Smooth muscle cell (in vitro differentiated cells): ENCODE results near the gene BOLA3. TPM values are rescaled to one million over a fixed set of nuclear protein-coding genes. Genes with fewer than 3 reads are reported as not detected.
"Not testable (repeated sequence)": the region's sequence is repeated elsewhere in the genome, so short reads cannot be mapped to it uniquely, and the experiment has no call there.

Experiments
- DNase-seq: peaks from one replicate; lab custom pipeline; 2025; ENCODE audit not compliant: unreplicated experiment; lab: John Stamatoyannopoulos, UW
- H2AFZ ChIP-seq: fragments of 200-600 bp; sonication (generic); 2 replicates; pipeline ENCODE4 v1.6.0; 2016; ENCODE audit warnings: antibody characterized with exemption, low read depth, mild to moderate bottlenecking
- H3F3A ChIP-seq: fragments of 200-600 bp; sonication (generic); 2 replicates; pipeline ENCODE4 v1.6.0; 2017; ENCODE audit warnings: antibody characterized with exemption, low read depth
- H3K27ac ChIP-seq: fragments of 200-600 bp; sonication (generic); 2 replicates; pipeline ENCODE4 v1.5.1; 2016; ENCODE audit warnings: low read depth, mild to moderate bottlenecking
- H3K27me3 ChIP-seq: fragments of 200-600 bp; sonication (generic); 2 replicates; pipeline ENCODE4 v1.6.1; 2016; ENCODE audit warnings: low read depth, mild to moderate bottlenecking
- H3K36me3 ChIP-seq: fragments of 200-600 bp; sonication (generic); 2 replicates; pipeline ENCODE4 v1.5.1; 2016; ENCODE audit warnings: low read depth
- H3K4me1 ChIP-seq: fragments of 200-600 bp; sonication (generic); 2 replicates; pipeline ENCODE4 v1.5.1; 2016; ENCODE audit warnings: low read depth
- H3K4me2 ChIP-seq: fragments of 200-600 bp; sonication (generic); 2 replicates; pipeline ENCODE4 v1.6.0; 2016; ENCODE audit warnings: mild to moderate bottlenecking
- H3K4me3 ChIP-seq: fragments of 200-600 bp; sonication (generic); 2 replicates; pipeline ENCODE4 v1.5.1; 2016; ENCODE audit warnings: mild to moderate bottlenecking
- H3K79me2 ChIP-seq: fragments of 200-600 bp; sonication (generic); 2 replicates; pipeline ENCODE4 v1.6.0; 2016; ENCODE audit warnings: low read depth, mild to moderate bottlenecking
- H3K9ac ChIP-seq: fragments of 200-600 bp; sonication (generic); 2 replicates; pipeline ENCODE4 v1.6.0; 2016; ENCODE audit warnings: low read depth
- H3K9me3 ChIP-seq: fragments of 200-600 bp; sonication (generic); replicated peaks from 2 replicates; pipeline ENCODE4 v1.5.1; 2016; ENCODE audit warnings: low read depth
- H4K20me1 ChIP-seq: fragments of 200-600 bp; sonication (generic); 2 replicates; pipeline ENCODE4 v1.6.0; 2016; ENCODE audit warnings: low read depth
- WGBS: methylation state at CpG from one replicate; pipeline ENCODE4 v1.1.7; 2016; ENCODE audit warnings: low lambda C conversion rate; 5-methylcytosine and 5-hydroxymethylcytosine counted together
- polyA plus RNA-seq: library from polyadenylated mRNA; unstranded; fragments of >200 nt; fragmentation: Nextera tagmentation; extraction: Ambion mirVana; gene quantifications from 2 replicates; pipeline ENCODE4 v1.2.1, GENCODE V29; 2016
- total RNA-seq: library from RNA; depleted of rRNA; stranded (reverse); fragments of >200 nt; gene quantifications from 2 replicates; pipeline ENCODE4 v1.2.3, GENCODE V29; 2014
- TF ChIP-seq, protein P1 (sequence below): fragments of 200-600 bp; sonication (generic); IDR thresholded peaks from 2 replicates; pipeline ENCODE4 v1.5.1; 2017; ENCODE audit warnings: borderline replicate concordance, mild to moderate bottlenecking, antibody characterized with exemption; ENCODE audit not compliant: insufficient read depth, poor library complexity, severe bottlenecking

Gene BOLA3
- total and polyA plus RNA-seq, 2 experiments from 2014 or later = 87.5 to 93.8 TPM

DNA sequence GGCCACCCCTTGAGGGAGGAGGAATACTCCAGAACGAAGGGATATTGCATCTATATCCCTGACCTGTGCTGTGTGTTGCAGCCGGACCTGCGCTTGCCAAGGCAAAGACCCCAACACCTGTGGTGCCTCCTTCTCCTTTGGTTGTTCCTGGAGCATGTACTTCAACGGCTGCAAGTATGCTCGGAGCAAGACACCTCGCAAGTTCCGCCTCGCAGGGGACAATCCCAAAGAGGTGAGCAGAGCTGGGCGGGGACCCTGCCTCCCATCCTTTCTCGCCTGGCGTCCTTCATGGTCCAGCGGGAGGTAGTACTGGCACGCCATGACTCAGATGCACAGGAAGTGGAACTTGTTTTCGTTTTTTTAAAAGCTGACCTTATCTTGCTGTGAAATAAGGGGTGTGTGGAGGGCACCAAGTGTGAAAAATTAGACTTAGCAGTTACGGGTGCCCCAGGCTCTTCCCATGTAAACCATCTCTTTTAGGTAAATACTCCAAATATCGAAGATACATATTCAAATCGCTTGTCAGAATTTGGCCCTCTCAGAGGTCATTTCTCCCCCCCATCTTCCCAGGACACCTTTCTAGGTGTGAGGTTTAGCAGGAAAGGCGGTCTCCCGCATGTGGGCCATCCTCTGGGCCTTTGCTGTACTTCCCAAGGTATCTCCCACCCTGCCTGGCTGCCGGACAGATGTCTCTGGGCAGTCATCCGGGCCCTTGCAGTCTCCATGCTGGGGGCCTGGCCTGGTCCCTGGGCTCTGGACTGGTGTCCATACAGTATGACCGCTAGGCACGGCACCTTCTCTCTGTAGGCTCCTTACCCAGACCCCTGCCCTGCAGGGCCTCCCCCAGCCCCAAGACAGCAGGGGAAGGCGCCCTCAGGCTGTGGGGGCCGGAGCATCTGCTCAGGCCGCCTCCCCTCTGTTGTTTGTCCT lies 57.6 kb downstream of the BOLA3 start:
- Histone ChIP-seq H3K4me2 (no peak overlapping the region), H3K36me3 (peaks cover 2% of the 10 kb centered on the region), H3F3A (no peaks in the 10 kb centered on the region), H3K4me3 (no peak overlapping the region), H3K4me1 (no peaks in the 10 kb centered on the region), H3K79me2 (no peaks in the 10 kb centered on the region), H3K27me3 (no peaks in the 10 kb centered on the region), H2AFZ (no peak overlapping the region), H4K20me1 (peaks cover 44% of the 10 kb centered on the region), H3K27ac (no peak overlapping the region), H3K9me3 (no peaks in the 10 kb centered on the region), H3K9ac (no peak overlapping the region)
- TF ChIP-seq, protein P1, sequence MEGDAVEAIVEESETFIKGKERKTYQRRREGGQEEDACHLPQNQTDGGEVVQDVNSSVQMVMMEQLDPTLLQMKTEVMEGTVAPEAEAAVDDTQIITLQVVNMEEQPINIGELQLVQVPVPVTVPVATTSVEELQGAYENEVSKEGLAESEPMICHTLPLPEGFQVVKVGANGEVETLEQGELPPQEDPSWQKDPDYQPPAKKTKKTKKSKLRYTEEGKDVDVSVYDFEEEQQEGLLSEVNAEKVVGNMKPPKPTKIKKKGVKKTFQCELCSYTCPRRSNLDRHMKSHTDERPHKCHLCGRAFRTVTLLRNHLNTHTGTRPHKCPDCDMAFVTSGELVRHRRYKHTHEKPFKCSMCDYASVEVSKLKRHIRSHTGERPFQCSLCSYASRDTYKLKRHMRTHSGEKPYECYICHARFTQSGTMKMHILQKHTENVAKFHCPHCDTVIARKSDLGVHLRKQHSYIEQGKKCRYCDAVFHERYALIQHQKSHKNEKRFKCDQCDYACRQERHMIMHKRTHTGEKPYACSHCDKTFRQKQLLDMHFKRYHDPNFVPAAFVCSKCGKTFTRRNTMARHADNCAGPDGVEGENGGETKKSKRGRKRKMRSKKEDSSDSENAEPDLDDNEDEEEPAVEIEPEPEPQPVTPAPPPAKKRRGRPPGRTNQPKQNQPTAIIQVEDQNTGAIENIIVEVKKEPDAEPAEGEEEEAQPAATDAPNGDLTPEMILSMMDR = no peak
- no peak for DNase-seq
- 94% methylated on average over 26 of the region's 26 CpGs for WGBS

DNA sequence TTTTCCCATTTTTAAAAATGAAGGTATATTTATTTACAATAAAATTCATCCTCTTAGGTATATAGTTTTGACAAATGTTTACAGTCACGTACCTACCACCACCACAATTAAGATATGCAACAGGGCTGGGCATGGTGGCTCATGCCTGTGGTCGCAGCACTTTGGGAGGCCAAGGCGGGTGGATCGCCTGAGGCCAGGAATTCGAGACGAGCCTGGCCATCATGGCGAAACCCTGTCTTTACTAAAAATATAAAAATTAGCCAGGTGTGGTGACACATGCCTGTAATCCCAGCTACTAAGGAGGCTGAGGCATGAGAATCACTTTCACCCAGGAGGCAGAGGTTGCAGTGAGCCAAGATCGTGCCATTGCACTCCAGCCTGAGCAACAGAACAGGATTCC lies 59.0 kb downstream of the BOLA3 start:
- not testable (repeated sequence) for H3K4me1 ChIP-seq, H3K9ac ChIP-seq, H3K4me2 ChIP-seq, H3F3A ChIP-seq, H3K4me3 ChIP-seq, H3K27ac ChIP-seq, DNase-seq, H2AFZ ChIP-seq, H3K79me2 ChIP-seq, H3K27me3 ChIP-seq, H3K36me3 ChIP-seq, H3K9me3 ChIP-seq
- peaks cover 50% of the 10 kb centered on the region for H4K20me1 ChIP-seq
- WGBS = 76% methylated on average over 8 of the region's 8 CpGs

DNA sequence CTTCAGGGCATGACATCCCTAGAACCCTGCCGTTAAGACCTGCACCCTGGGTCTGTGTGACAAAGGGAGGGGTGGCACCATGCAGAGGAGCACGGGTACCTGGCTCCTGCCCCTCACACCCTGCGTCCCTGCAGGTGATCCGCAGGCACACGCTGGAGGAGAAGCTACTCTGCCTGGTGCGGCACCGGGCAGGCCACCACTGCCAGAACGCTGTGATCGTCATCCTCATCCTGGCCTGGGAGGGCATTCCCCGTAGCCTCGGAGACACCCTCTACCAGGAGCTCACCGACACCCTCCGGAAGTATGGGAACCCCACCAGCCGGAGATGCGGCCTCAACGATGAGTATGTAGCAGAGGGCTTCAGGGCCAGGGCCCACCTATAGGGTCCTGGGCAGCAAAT lies 60.0 kb downstream of the BOLA3 start:
- no peak overlapping the region for H2AFZ ChIP-seq
- over 99% methylated on average over 16 of the region's 16 CpGs for WGBS
- H4K20me1 ChIP-seq = peaks cover 60% of the 10 kb centered on the region
- no peaks in the 10 kb centered on the region for H3K79me2 ChIP-seq
- H3K9me3 ChIP-seq = no peaks in the 10 kb centered on the region
- H3K36me3 ChIP-seq = peaks cover 2% of the 10 kb centered on the region
- TF ChIP-seq, protein P1 = no peak
- DNase-seq = no peak
- no peaks in the 10 kb centered on the region for H3K27me3 ChIP-seq
- no peaks in the 10 kb centered on the region for H3F3A ChIP-seq
- H3K27ac ChIP-seq = no peak overlapping the region
- H3K9ac ChIP-seq = no peak overlapping the region
- no peak overlapping the region for H3K4me2 ChIP-seq
- H3K4me3 ChIP-seq = no peak overlapping the region
- H3K4me1 ChIP-seq = no peaks in the 10 kb centered on the region

DNA sequence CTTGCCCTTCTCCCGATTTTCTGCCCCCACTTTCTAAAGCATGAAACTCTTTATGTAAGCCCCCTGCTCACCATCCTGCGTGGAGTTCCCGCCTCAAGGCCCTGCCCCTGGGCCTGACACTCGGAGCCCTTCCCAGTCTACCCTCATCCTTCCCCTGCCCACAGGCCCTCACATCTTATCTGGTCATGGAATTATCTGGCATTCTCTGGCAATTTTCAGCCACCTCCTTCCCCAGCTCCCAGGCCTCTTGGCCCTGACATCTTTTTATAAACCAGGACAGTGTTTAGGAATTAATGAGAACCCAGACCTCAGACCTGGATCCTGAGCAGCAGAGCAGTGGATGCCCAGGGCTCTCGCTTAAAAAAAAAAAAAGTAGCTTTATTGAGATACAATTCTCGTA lies 61.7 kb downstream of the BOLA3 start:
- DNase-seq = no peak
- no peak overlapping the region for H3K4me3 ChIP-seq
- no peaks in the 10 kb centered on the region for H3F3A ChIP-seq
- no peaks in the 10 kb centered on the region for H3K9me3 ChIP-seq
- no peak overlapping the region for H2AFZ ChIP-seq
- H3K4me2 ChIP-seq = no peak overlapping the region
- 46% methylated on average over 6 of the region's 6 CpGs for WGBS
- H3K4me1 ChIP-seq = no peaks in the 10 kb centered on the region
- no peaks in the 10 kb centered on the region for H3K36me3 ChIP-seq
- H3K27ac ChIP-seq = no peak overlapping the region
- no peaks in the 10 kb centered on the region for H3K79me2 ChIP-seq
- TF ChIP-seq, protein P1 = no peak
- no peaks in the 10 kb centered on the region for H3K27me3 ChIP-seq
- peaks cover 76% of the 10 kb centered on the region for H4K20me1 ChIP-seq
- H3K9ac ChIP-seq = no peak overlapping the region

Other genes starting within 250 kb of the BOLA3 start
- 109 and 112 TPM in 2 replicates for gene DGUOK, start 221.0 kb downstream of the BOLA3 start, total RNA-seq
- gene DGUOK, start 221.0 kb downstream of the BOLA3 start, polyA plus RNA-seq = 151 and 154 TPM in 2 replicates
- gene TET3, start 163.0 kb downstream of the BOLA3 start, total RNA-seq = 10.4 and 12.7 TPM in 2 replicates
- gene TET3, start 163.0 kb downstream of the BOLA3 start, polyA plus RNA-seq = 3.2 TPM in 2 replicates
- gene MOB1A, start 31.0 kb upstream of the BOLA3 start, total RNA-seq = 98.1 and 140 TPM in 2 replicates
- gene MOB1A, start 31.0 kb upstream of the BOLA3 start, polyA plus RNA-seq = 41.5 and 45.2 TPM in 2 replicates
- 136 and 159 TPM in 2 replicates for gene MTHFD2, start 50.7 kb upstream of the BOLA3 start, total RNA-seq
- 63.6 and 74.2 TPM in 2 replicates for gene MTHFD2, start 50.7 kb upstream of the BOLA3 start, polyA plus RNA-seq
- gene SLC4A5, start 195.5 kb upstream of the BOLA3 start, total RNA-seq = 0.99 and 3.1 TPM in 2 replicates
- 0.46 and 1.5 TPM in 2 replicates for gene SLC4A5, start 195.5 kb upstream of the BOLA3 start, polyA plus RNA-seq
- gene DCTN1, start 232.4 kb upstream of the BOLA3 start, total RNA-seq = 60.7 and 65.8 TPM in 2 replicates
- 98.3 and 105 TPM in 2 replicates for gene DCTN1, start 232.4 kb upstream of the BOLA3 start, polyA plus RNA-seq